ENCODE data around the gene ERI2.
A peak's percentile ranks its signal among the peaks of the same experiment; 100 is the strongest.
"Not testable (repeated sequence)": the region's sequence is repeated elsewhere in the genome, so short reads cannot be mapped to it uniquely, and the experiment has no call there.

ERI2 gene

GRCh38 chr16:20764448-20764847 is 41.8 kb downstream of the ERI2 start:
- not testable (repeated sequence) for DNase-seq

- peak; percentile 92 for DNase-seq
Observed at GRCh38 chr16:20763461-20764232, 42.6 kb downstream of the ERI2 start, which contains the start of gene ACSM3. Gene ACSM3 (plus strand): TSS chr16:20764014. CDS start chr16:20770035, 6,021 bp downstream.

DNA sequence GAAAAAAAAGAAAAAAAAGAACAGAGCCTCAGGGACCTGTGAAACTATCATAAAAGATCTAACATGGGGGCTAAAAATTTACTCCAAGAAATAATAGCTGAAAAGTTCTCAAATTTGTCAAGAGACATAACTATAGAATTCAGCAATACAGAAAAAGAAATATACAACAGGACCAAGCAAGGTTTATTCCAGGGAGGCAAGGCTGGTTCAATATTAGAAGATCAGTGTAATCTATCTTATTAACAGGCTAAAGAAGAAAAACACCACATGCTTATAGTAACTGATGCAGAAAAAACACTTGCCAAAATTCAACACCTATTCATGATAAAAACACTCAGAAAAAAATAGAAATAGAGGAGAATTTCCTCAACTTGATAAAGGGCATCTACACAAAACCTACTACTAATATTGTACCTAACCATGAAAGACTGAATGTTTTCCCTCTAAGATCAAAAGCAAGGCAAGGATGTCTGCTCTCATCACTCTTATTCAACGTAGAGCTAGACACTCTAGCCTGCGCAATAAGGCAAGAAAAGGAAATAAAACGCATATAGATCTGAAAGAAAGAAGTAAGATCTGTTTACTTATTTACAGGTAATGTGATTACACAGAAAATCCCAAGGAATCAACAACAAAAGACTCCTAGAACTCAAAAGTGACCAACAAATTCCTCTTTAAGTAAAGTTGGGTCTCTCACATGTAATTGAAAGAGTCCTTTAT is 43.7 kb downstream of the ERI2 start:
- no peak for DNase-seq

- DNase-seq, result no peak
Observed at GRCh38 chr16:20761175-20761574, 45.1 kb downstream of the ERI2 start.

GRCh38 chr16:20760346-20760745 is 45.9 kb downstream of the ERI2 start:
- DNase-seq, result peak; percentile 60

DNA sequence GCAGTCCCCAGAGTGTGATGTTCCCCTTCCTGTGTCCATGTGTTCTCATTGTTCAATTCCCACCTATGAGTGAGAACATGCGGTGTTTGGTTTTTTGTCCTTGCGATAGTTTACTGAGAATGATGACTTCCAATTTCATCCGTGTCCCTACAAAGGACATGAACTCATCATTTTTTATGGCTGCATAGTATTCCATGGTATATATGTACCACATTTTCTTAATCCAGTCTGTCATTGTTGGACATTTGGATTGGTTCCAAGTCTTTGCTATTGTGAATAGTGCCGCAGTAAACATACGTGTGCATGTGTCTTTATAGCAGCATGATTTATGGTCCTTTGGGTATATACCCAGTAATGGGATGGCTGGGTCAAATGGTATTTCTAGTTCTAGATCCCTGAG is 50.5 kb downstream of the ERI2 start:
- not testable (repeated sequence) for DNase-seq

DNA sequence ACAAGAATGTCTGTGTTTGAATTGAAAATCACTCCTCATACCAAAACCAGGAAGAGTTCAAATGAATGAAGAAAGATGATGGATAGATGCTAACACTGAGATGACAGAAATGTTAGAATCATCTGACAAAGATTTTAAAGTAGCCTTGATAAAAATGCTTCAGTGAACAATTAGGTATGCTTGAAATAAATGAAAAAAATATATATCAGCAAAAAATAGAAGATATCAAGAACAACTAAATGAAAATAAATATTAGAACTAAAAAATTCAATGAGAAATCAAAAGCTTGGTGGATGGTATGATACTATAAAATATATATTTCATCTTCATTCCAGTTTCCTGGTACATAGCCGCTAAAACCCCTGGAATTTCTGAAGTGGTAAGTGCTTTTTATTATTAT is 51.0 kb downstream of the ERI2 start:
- DNase-seq, result no peak

GRCh38 chr16:20753727-20754126 is 52.5 kb downstream of the ERI2 start:
- no peak for DNase-seq

DNA sequence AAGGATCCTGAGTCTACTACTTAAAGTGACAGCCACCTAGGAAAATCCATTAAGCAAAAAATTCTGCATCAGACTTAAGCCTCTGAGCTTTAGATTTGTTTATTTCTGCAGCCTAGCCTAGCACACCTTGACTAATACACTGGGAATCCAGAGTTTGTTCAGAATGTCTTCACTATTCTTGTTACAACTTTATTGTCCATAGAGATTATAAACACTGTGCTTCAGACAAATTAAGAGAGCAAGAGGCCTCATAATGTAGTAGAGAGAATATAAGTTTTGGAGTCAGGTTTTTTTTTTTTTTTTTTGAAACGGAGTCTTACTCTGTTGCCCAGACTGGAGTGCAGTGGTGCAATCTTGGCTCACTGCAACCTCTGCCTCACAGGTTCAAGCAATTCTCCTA is 55.7 kb downstream of the ERI2 start:
- DNase-seq, result no peak

GRCh38 chr16:20749474-20749873 is 56.8 kb downstream of the ERI2 start:
- DNase-seq, result no peak

GRCh38 chr16:20747030-20747816 is 59.0 kb downstream of the ERI2 start:
- peak; percentile 96 for DNase-seq

GRCh38 chr16:20746461-20746860 is 59.8 kb downstream of the ERI2 start:
- DNase-seq, result no peak

Data from hematopoietic multipotent progenitor cell treated with erythropoietin and hydrocortisone succinate and interleukin-3 and kit ligand, for 8 days (in vitro differentiated cells).